Spleen (tissue), 11 donors: ENCODE data around the gene HPS4. TPM values are rescaled to one million over a fixed set of nuclear protein-coding genes. Genes with fewer than 3 reads are reported as not detected.

Experiments used
- DNase-seq: peaks from one replicate; pipeline ENCODE4 v3.0.0-alpha.2; 2020
- H3K27ac ChIP-seq, 8 donors: fragments of 200-600 bp; sonication (generic) in 7 of 8; 1 replicate in 4 of 8; 2 replicates in 4 of 8; pipeline versions ENCODE4 v1.5.0 to v1.8.0; 2016 to 2021; ENCODE audit warnings: inconsistent platforms in 4 of 8, mild to moderate bottlenecking in 4 of 8, moderate library complexity in 1 of 8
- H3K27me3 ChIP-seq, 7 donors: fragments of 200-600 bp; sonication (generic) in 6 of 7; replicated peaks in 1 of 7; 1 replicate in 4 of 7; 2 replicates in 3 of 7; pipeline versions ENCODE4 v1.5.0 to v1.8.0; 2016 to 2021; ENCODE audit warnings: inconsistent platforms in 3 of 7, mild to moderate bottlenecking in 1 of 7
- H3K36me3 ChIP-seq, 6 donors: fragments of 200-600 bp; sonication (generic) in 5 of 6; 1 replicate in 4 of 6; 2 replicates in 2 of 6; pipeline versions ENCODE4 v1.5.0 to v1.8.0; 2016 to 2021; ENCODE audit warnings: inconsistent platforms in 2 of 6
- H3K4me1 ChIP-seq, 6 donors: fragments of 200-600 bp; sonication (generic) in 5 of 6; 1 replicate in 3 of 6; 2 replicates in 3 of 6; pipeline versions ENCODE4 v1.5.0 to v1.8.0; 2016 to 2021; ENCODE audit warnings: inconsistent platforms in 3 of 6
- H3K4me3 ChIP-seq, 8 donors: fragments of 200-600 bp; sonication (generic) in 7 of 8; 1 replicate in 4 of 8; 2 replicates in 4 of 8; pipeline versions ENCODE4 v1.5.0 to v1.8.0; 2016 to 2021; ENCODE audit warnings: inconsistent platforms in 4 of 8, mild to moderate bottlenecking in 4 of 8, moderate library complexity in 2 of 8
- H3K9me3 ChIP-seq, 8 donors: fragments of 200-600 bp; sonication (generic) in 7 of 8; 1 replicate in 4 of 8; 2 replicates in 4 of 8; pipeline versions ENCODE4 v1.5.0 to v1.8.0; 2016 to 2021; ENCODE audit warnings: inconsistent platforms in 4 of 8
- CTCF ChIP-seq, 11 experiments: fragments of 200-600 bp in 7 of 11; fragments of 450-650 bp in 4 of 11; sonication (generic) in 4 of 11; IDR thresholded peaks in 8 of 11; conservative IDR thresholded peaks in 3 of 11; 1 replicate in 7 of 11; 2 replicates in 4 of 11; pipeline versions ENCODE4 v1.4.0 to v1.8.0; 2016 to 2021; ENCODE audit warnings: antibody characterized with exemption in 11 of 11, inconsistent platforms in 4 of 11, mild to moderate bottlenecking in 1 of 11
- POLR2A ChIP-seq, 3 donors: fragments of 450-650 bp; IDR thresholded peaks; one replicate each; pipeline ENCODE4 v1.5.1; 2017; ENCODE audit warnings: antibody characterized with exemption in 3 of 3, mild to moderate bottlenecking in 1 of 3
- POLR2AphosphoS5 ChIP-seq, 3 donors: sonication (generic); formaldehyde crosslinking; IDR thresholded peaks; one replicate each; pipeline ENCODE4 v1.5.1; 2017; ENCODE audit warnings: antibody characterized with exemption in 3 of 3
- WGBS, 5 donors: extraction: QIAGEN DNeasy Blood & Tissue Kit in 3 of 5; methylation state at CpG; one replicate each; pipeline versions ENCODE4 v1.1.5 to v1.1.7; 2013 to 2018; 5-methylcytosine and 5-hydroxymethylcytosine counted together
- intact Hi-C: fragments of 100-400 bp; cut with DNase I; formaldehyde crosslinking; loops from one replicate; pipeline ENCODE4 v1.15.0; 2023; ENCODE audit warnings: low total_unique reads
- polyA plus RNA-seq, 3 donors: library from polyadenylated mRNA; stranded (reverse); fragments of 200-250 nt; gene quantifications; one replicate each; pipeline ENCODE4 v1.2.1, GENCODE V29; 2013
- total RNA-seq, 7 donors: library from RNA; depleted of rRNA in 3 of 7; stranded (reverse); fragments of >200 nt in 3 of 7; fragmentation: NEBNext Ultra II Directional in 4 of 7; extraction: Animal tissue kit (Norgen Biotek cat#: 25700) in 4 of 7; gene quantifications; one replicate each; pipeline versions ENCODE4 v1.1.0 to v1.2.1, GENCODE V29; 2016 to 2021
- donor health status: healthy with polysubstance abuse.
- donor health status: DM: no; HTN: no; CAD: no; lungs with moderate emphysema.
- donor health status: DM: no; HTN: no; CAD: no.
- donor health status: Bipolar disorder and iron deficiency.
- donor health status: healthy.
- donor health status: DM: no; HTN: no; CAD: no.
- donor health status: DM: yes; HTN: yes; CAD: no.

The HPS4 gene
- total and polyA plus RNA-seq, 10 donors, result 15.2 to 56.6 (median 37.5) TPM

DNA sequence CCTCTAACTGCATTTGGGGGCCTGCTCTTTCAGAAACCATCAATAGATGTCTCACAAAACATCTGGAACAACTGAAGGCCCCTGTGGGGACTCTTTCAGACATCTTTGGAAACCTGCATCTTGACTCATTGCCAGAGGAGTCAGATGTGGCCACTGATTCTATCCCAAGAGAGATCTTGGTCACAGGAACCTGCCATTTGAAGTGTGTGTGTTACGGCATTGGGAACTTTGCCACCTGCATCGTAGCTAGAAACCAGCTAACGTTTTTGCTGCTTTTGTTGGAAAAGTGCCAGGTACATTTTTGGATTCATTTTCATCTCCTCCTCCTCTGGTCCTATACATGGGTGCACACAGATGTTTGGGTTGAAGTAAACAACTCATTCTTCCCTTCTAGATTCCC lies 4.4 kb upstream of the HPS4 start:
- no peak for DNase-seq
- Histone ChIP-seq H3K27me3 (no peaks in the 10 kb centered on the region), H3K9me3 (no peaks in the 10 kb centered on the region), H3K36me3 (peaks cover 2 to 75% (median 64%) of the 10 kb centered on the region in 6 donors), H3K27ac (no peak overlapping the region), H3K4me3 (no peak overlapping the region), H3K4me1 (peaks cover 13 to 33% (median 30%) of the 10 kb centered on the region in 6 donors)
- 46 to 63% (median 54%) methylated on average over 3 of the region's 3 CpGs for WGBS, 5 donors
- intact Hi-C loops, result loop anchor here (10.0 kb wide), 1 partner anchor 177 kb away; no protein-coding TSS in a partner anchor
- TF ChIP-seq POLR2AphosphoS5 (IDR thresholded peaks at IDR 0.05) (no peak), CTCF (IDR thresholded peaks at IDR 0.05 in 8 of 11, conservative IDR thresholded peaks at IDR 0.05 in 3 of 11) (no peak), POLR2A (IDR thresholded peaks at IDR 0.05) (no peak)

DNA sequence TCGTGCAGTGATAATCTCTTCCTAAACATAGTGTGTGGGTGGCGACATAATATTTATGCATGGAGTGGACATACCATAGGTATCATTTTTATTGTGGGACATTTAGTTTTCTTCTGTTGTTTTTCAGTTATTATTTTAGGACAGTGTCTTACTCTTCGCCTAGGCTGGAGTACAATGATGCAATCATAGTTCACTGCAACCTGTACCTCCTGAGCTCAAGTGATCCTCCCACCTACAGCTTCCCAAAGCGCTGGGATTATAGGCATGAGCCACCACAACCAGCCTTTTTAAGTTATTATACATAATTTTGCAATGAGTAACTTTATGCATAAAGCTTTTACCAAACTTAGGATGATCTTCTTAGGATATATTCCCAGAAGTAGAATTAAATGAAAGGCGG lies 2.8 kb upstream of the HPS4 start:
- intact Hi-C loops, result loop anchor here (10.0 kb wide), 1 partner anchor 178 kb away; no protein-coding TSS in a partner anchor
- no peaks in the 10 kb centered on the region for H3K27me3 ChIP-seq
- TF ChIP-seq CTCF (IDR thresholded peaks at IDR 0.05 in 8 of 11, conservative IDR thresholded peaks at IDR 0.05 in 3 of 11) (no peak), POLR2A (IDR thresholded peaks at IDR 0.05) (no peak), POLR2AphosphoS5 (IDR thresholded peaks at IDR 0.05) (no peak)
- H3K36me3 ChIP-seq, result peaks cover 2 to 63% (median 48%) of the 10 kb centered on the region in 6 donors
- no peak overlapping the region for H3K27ac ChIP-seq
- no peak overlapping the region for H3K4me3 ChIP-seq
- no peaks in the 10 kb centered on the region for H3K9me3 ChIP-seq
- no peak for DNase-seq
- H3K4me1 ChIP-seq, result peaks cover 28 to 49% (median 46%) of the 10 kb centered on the region in 6 donors
- WGBS, 5 donors, result 87 to 95% (median 90%) methylated on average over 5 of the region's 5 CpGs

DNA sequence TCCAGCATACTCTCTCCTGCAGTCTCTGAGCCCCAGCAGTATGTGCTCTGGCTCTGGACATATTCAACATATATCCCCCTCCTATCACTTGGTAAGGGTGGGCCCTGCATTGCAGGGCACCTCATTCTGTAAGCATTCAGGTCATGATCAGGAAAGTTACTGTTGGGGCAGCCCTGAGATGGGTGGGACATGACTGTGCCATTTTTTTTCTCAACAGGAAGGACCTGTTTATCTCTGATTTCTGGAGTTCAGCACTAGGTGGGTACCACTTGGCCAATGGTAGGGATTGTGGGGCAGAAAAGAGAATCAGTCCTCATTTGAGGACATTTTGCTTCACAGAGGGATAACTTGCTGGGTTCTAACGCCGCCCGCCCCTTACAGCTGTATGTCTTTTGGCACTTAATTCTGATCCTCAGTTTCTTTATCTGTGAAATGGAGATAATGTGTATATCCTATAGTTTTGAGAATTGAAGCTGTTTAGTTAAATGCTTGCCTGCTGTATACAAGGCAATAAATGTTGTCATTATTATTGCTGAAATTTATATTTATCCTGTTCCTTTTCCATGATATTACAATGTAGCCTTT lies 2.3 kb upstream of the HPS4 start:
- intact Hi-C loops, result loop anchor here (10.0 kb wide), 1 partner anchor 179 kb away; no protein-coding TSS in a partner anchor
- no peak overlapping the region for H3K27ac ChIP-seq
- no peaks in the 10 kb centered on the region for H3K27me3 ChIP-seq
- H3K9me3 ChIP-seq, result no peaks in the 10 kb centered on the region
- no peak for DNase-seq
- no peak for TF ChIP-seq POLR2AphosphoS5 (IDR thresholded peaks at IDR 0.05)
- TF ChIP-seq POLR2A (IDR thresholded peaks at IDR 0.05), result no peak
- TF ChIP-seq CTCF (IDR thresholded peaks at IDR 0.05 in 8 of 11, conservative IDR thresholded peaks at IDR 0.05 in 3 of 11), result no peak
- H3K4me3 ChIP-seq, result no peak overlapping the region
- 58 to 81% (median 79%) methylated on average over 3 of the region's 3 CpGs for WGBS, 5 donors
- H3K36me3 ChIP-seq, result peaks cover 1 to 58% (median 43%) of the 10 kb centered on the region in 6 donors
- H3K4me1 ChIP-seq, result peaks cover 33 to 54% (median 51%) of the 10 kb centered on the region in 6 donors

DNA sequence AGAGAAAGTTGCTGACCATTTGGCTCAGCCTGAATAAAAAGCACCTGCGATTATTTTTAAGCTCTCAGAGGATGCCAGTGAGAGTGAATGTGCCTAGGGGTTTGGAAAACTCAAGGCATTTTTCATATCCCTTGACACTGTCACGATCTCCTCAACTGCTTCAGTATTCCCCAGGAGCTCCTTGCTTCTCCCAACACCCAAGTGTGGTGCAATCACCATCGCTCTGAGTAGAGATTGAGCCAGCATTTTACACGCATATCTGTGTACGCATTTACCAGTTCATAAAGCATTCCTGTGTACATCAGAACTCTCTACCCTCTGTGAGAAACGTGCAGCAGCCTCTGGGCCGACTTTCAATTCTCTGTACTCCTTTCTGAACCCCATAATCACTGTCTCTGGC lies 1.4 kb upstream of the HPS4 start:
- H3K4me1 ChIP-seq, result peaks cover 41 to 63% (median 59%) of the 10 kb centered on the region in 6 donors
- no peaks in the 10 kb centered on the region for H3K27me3 ChIP-seq
- H3K4me3 ChIP-seq, result peak overlapping the region in 2 of 8 donors; percentile 89 to 93
- H3K36me3 ChIP-seq, result peaks cover 0 to 51% (median 34%) of the 10 kb centered on the region in 6 donors
- no peak for DNase-seq
- WGBS, 5 donors, result 71 to 83% (median 73%) methylated on average over 7 of the region's 7 CpGs
- intact Hi-C loops, result loop anchor here (10.0 kb wide), 1 partner anchor 180 kb away; no protein-coding TSS in a partner anchor
- H3K27ac ChIP-seq, result peak overlapping the region in 1 of 8 donors; percentile 93
- H3K9me3 ChIP-seq, result no peaks in the 10 kb centered on the region
- no peak for TF ChIP-seq POLR2AphosphoS5 (IDR thresholded peaks at IDR 0.05)
- TF ChIP-seq CTCF (IDR thresholded peaks at IDR 0.05 in 8 of 11, conservative IDR thresholded peaks at IDR 0.05 in 3 of 11), result no peak
- TF ChIP-seq POLR2A (IDR thresholded peaks at IDR 0.05), result no peak
